NCI-H2227 (cell line): ENCODE results near the gene RBM6.
"Not testable (repeated sequence)": the region's sequence is repeated elsewhere in the genome, so short reads cannot be mapped to it uniquely, and the experiment has no call there.

Experiments
- DNase-seq: peaks from one replicate; lab custom pipeline; 2025; ENCODE audit not compliant: unreplicated experiment; lab: John Stamatoyannopoulos, UW

Gene RBM6

GRCh38 chr3:49968346-49968745, 28.4 kb downstream of the RBM6 start:
- DNase-seq: no peak

- DNase-seq: no peak
These were observed 32.7 kb downstream of the RBM6 start for GRCh38 chr3:49972656-49973055.

- no peak for DNase-seq
These were observed 37.0 kb downstream of the RBM6 start for GRCh38 chr3:49976942-49977341.

- DNase-seq: no peak
These were observed 44.4 kb downstream of the RBM6 start for GRCh38 chr3:49984394-49984793.

GRCh38 chr3:49992326-49992725, 52.4 kb downstream of the RBM6 start:
- no peak for DNase-seq

GRCh38 chr3:49994476-49994875, 54.5 kb downstream of the RBM6 start:
- no peak for DNase-seq

- no peak for DNase-seq
These were observed 56.1 kb downstream of the RBM6 start for GRCh38 chr3:49996016-49996415.

GRCh38 chr3:49997862-49998261, 57.9 kb downstream of the RBM6 start:
- DNase-seq: no peak

- DNase-seq: no peak
These were observed 58.4 kb downstream of the RBM6 start for GRCh38 chr3:49998326-49998725.

- DNase-seq: no peak
These were observed 61.6 kb downstream of the RBM6 start for GRCh38 chr3:50001511-50001910.

GRCh38 chr3:50003216-50003615, 63.3 kb downstream of the RBM6 start:
- DNase-seq: no peak

GRCh38 chr3:50003824-50004223, 63.9 kb downstream of the RBM6 start:
- no peak for DNase-seq

GRCh38 chr3:50008931-50009330, 69.0 kb downstream of the RBM6 start:
- DNase-seq: no peak

GRCh38 chr3:50010959-50011358, 71.0 kb downstream of the RBM6 start:
- DNase-seq: no peak

GRCh38 chr3:50015918-50016317, 76.0 kb downstream of the RBM6 start:
- no peak for DNase-seq

- no peak for DNase-seq
These were observed 88.4 kb downstream of the RBM6 start for GRCh38 chr3:50028346-50028745.

GRCh38 chr3:50031201-50031600, 91.3 kb downstream of the RBM6 start:
- not testable (repeated sequence) for DNase-seq

- DNase-seq: no peak
These were observed 105.0 kb downstream of the RBM6 start for GRCh38 chr3:50044976-50045375.

GRCh38 chr3:50047426-50047825, 107.5 kb downstream of the RBM6 start:
- no peak for DNase-seq

GRCh38 chr3:50050361-50050760, 110.4 kb downstream of the RBM6 start:
- no peak for DNase-seq

GRCh38 chr3:50057756-50058155, 117.8 kb downstream of the RBM6 start:
- no peak for DNase-seq

GRCh38 chr3:50068134-50068533, 128.2 kb downstream of the RBM6 start:
- no peak for DNase-seq

GRCh38 chr3:50078091-50078490, 138.1 kb downstream of the RBM6 start:
- no peak for DNase-seq

- DNase-seq: no peak
These were observed 138.7 kb downstream of the RBM6 start for GRCh38 chr3:50078622-50079021.
